HEK293 (cell line): Measurements from ENCODE around the gene PODXL2.

ENCODE experiments used
- CTCF ChIA-PET: fragments of 350-600 bp; formaldehyde crosslinking; extraction: SDS; loops from one replicate; lab custom pipeline; 2021; ENCODE audit warnings: antibody characterized with exemption; lab: Yijun Ruan, JAX
- POLR2A ChIA-PET: fragments of 300-600 bp; formaldehyde crosslinking; extraction: SDS; loops from one replicate; lab custom pipeline; 2020; ENCODE audit warnings: antibody characterized with exemption, inconsistent platforms; lab: Yijun Ruan, JAX
- H3K27ac ChIP-seq: fragments of 200-500 bp; sonication (Bioruptor generic); 2 replicates; pipeline ENCODE4 v1.5.1; 2014; ENCODE audit warnings: low read depth, low read length, control low read depth, inconsistent platforms; ENCODE audit errors: extremely low read depth
- H3K36me3 ChIP-seq, 2 experiments: fragments of 200-500 bp in 1 of 2; sonication (Bioruptor generic) in 1 of 2; 1 replicate in 1 of 2; 2 replicates in 1 of 2; pipeline ENCODE4 v1.5.1; 2014 to 2017; ENCODE audit warnings: inconsistent platforms in 2 of 2, low read length in 2 of 2; ENCODE audit not compliant: control insufficient read depth in 2 of 2, insufficient read depth in 1 of 2
- H3K4me1 ChIP-seq: fragments of 200-500 bp; sonication (Bioruptor generic); 2 replicates; pipeline ENCODE4 v1.5.1; 2014; ENCODE audit warnings: mild to moderate bottlenecking, low read length, inconsistent platforms; ENCODE audit not compliant: control insufficient read depth, insufficient read depth
- H3K4me3 ChIP-seq: 2 replicates; pipeline ENCODE4 v1.5.1; 2011; ENCODE audit warnings: low read depth, mild to moderate bottlenecking, control low read depth, low read length, moderate library complexity
- H3K9me3 ChIP-seq: fragments of 200-500 bp; sonication (Bioruptor generic); 2 replicates; pipeline ENCODE4 v1.5.1; 2014; ENCODE audit warnings: low read depth, low read length, inconsistent platforms; ENCODE audit not compliant: control insufficient read depth, insufficient read depth
- GLIS1 ChIP-seq: fragments of 450-650 bp; formaldehyde crosslinking; IDR thresholded peaks from 2 replicates; pipeline ENCODE4 v1.5.1; 2016; ENCODE audit warnings: missing biosample characterization, missing genetic modification characterization
- HOXD13 ChIP-seq: sonication (generic); formaldehyde crosslinking; IDR thresholded peaks from 2 replicates; pipeline ENCODE4 v1.8.0; 2022; ENCODE audit warnings: missing genetic modification reagents, borderline replicate concordance
- KLF10 ChIP-seq: fragments of 450-650 bp; IDR thresholded peaks from 2 replicates; pipeline ENCODE4 v1.5.1; 2018; ENCODE audit warnings: missing biosample characterization, mild to moderate bottlenecking, missing genetic modification characterization
- KLF16 ChIP-seq: fragments of 450-650 bp; formaldehyde crosslinking; IDR thresholded peaks from 2 replicates; pipeline ENCODE4 v1.5.1; 2017; ENCODE audit warnings: missing biosample characterization, missing genetic modification characterization
- SCRT1 ChIP-seq: fragments of 450-650 bp; formaldehyde crosslinking; IDR thresholded peaks from 2 replicates; pipeline ENCODE4 v1.5.1; 2016; ENCODE audit warnings: missing biosample characterization, missing genetic modification characterization, borderline replicate concordance
- SCRT2 ChIP-seq: fragments of 450-650 bp; formaldehyde crosslinking; IDR thresholded peaks from 2 replicates; pipeline ENCODE4 v1.5.1; 2016; ENCODE audit warnings: missing biosample characterization, missing genetic modification characterization
- WT1 ChIP-seq: fragments of 450-650 bp; formaldehyde crosslinking; IDR thresholded peaks from 2 replicates; pipeline ENCODE4 v1.5.1; 2016; ENCODE audit warnings: missing biosample characterization, missing genetic modification characterization
- ZBTB10 ChIP-seq: fragments of 450-650 bp; formaldehyde crosslinking; IDR thresholded peaks from 2 replicates; pipeline ENCODE4 v1.5.1; 2016; ENCODE audit warnings: missing biosample characterization, missing genetic modification characterization
- ZBTB6 ChIP-seq: fragments of 450-650 bp; formaldehyde crosslinking; IDR thresholded peaks from 2 replicates; pipeline ENCODE4 v1.5.1; 2017; ENCODE audit warnings: missing biosample characterization, missing genetic modification characterization
- ZEB2 ChIP-seq: fragments of 450-650 bp; formaldehyde crosslinking; IDR thresholded peaks from 2 replicates; pipeline ENCODE4 v1.5.1; 2016; ENCODE audit warnings: missing biosample characterization, missing genetic modification characterization
- ZNF23 ChIP-seq: fragments of 450-650 bp; formaldehyde crosslinking; IDR thresholded peaks from 2 replicates; pipeline ENCODE4 v1.5.1; 2016; ENCODE audit warnings: missing biosample characterization, missing genetic modification characterization, borderline replicate concordance
- ZNF335 ChIP-seq: fragments of 450-650 bp; formaldehyde crosslinking; conservative IDR thresholded peaks from 2 replicates; pipeline ENCODE4 v1.5.1; 2016; ENCODE audit warnings: missing biosample characterization, missing genetic modification characterization
- ZNF433 ChIP-seq: fragments of 450-650 bp; formaldehyde crosslinking; IDR thresholded peaks from 2 replicates; pipeline ENCODE4 v1.5.1; 2016; ENCODE audit warnings: missing biosample characterization, missing genetic modification characterization, low read depth
- ZNF585B ChIP-seq: fragments of 450-650 bp; formaldehyde crosslinking; IDR thresholded peaks from 2 replicates; pipeline ENCODE4 v1.5.1; 2016; ENCODE audit warnings: missing biosample characterization, missing genetic modification characterization
- ZNF600 ChIP-seq: fragments of 450-650 bp; formaldehyde crosslinking; IDR thresholded peaks from 2 replicates; pipeline ENCODE4 v1.5.1; 2016; ENCODE audit warnings: missing biosample characterization, missing genetic modification characterization
- ZNF623 ChIP-seq: fragments of 450-650 bp; formaldehyde crosslinking; IDR thresholded peaks from 2 replicates; pipeline ENCODE4 v1.5.1; 2016; ENCODE audit warnings: missing biosample characterization, missing genetic modification characterization
- TF ChIP-seq, protein P1 (sequence below): IDR thresholded peaks from 2 replicates; pipeline ENCODE4 v1.6.1; 2011; ENCODE audit warnings: mild to moderate bottlenecking, low read depth, low read length, borderline replicate concordance
- TF ChIP-seq, protein P2 (sequence below): fragments of 450-650 bp; formaldehyde crosslinking; optimal IDR thresholded peaks from 2 replicates; pipeline ENCODE3; 2016; ENCODE audit warnings: missing biosample characterization, mild to moderate bottlenecking, missing genetic modification characterization

Gene PODXL2

DNA sequence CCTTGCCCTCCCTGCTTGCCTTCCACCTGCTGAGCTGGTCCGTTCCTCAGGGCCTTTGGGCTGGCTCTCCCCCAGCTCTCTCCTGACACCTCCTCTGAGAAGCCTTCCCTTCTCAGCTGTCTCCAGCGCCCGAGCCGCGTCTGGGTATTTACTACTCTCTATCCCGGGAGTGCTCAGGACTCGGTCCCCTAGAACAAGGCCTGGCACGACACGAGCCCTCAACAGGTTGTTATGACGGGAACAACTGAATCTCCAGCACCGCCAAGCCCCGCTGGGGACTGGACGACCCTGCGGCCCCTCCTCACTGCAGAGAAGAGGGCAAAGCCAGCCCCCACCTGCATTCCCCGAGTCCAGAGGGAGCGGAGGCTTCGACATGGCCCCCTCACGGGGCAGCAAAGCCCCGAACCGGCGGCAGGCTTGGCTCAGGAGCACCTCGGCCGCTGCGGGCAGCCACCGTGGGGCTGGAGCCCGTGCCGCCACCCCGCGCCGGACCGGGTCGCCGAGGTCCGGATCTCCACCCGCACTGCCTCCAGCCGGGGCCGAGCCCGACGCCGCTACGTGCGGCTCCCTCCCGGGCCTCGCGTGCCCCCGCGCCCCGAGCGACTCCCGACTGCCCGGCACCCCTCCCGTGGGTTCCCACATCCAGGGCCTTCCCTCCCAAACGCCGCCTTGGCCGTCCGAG lies 39.2 kb upstream of the PODXL2 start:
- peak overlapping the region; percentile 88 for H3K27ac ChIP-seq

DNA sequence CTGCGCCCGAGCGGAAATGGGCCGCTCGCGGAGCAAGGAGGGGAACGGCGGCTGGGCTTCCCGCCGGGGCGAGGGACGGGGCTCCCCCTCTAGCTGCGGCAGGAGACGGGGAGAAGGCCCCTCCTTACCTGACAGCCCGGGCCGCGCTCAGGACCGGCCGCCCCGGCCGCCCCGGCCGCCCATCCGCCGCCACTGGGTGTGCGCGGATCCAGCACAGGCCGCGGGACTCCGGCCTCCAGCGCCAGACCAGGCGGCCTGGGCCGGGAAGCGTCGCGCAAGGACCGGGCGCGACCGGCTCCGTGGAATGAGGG lies 38.7 kb upstream of the PODXL2 start:
- peaks cover 0 to 8% of the 10 kb centered on the region in 2 experiments; a peak in 1 of 3 replicates for H3K36me3 ChIP-seq
- POLR2A ChIA-PET: interaction anchor here (0.9 to 1.2 kb wide), 5 partner anchors 9 to 201 kb away, joined by 3 to 5 read pairs (median 4); no protein-coding TSS in a partner anchor
- no peaks in the 10 kb centered on the region for H3K9me3 ChIP-seq
- TF ChIP-seq KLF10: no peak
- peak; percentile 69 for TF ChIP-seq ZNF335
- TF ChIP-seq ZNF600 (tag by site-specific recombination): 0 out of 2 replicates have a peak, but pooled peaks have one; percentile 1
- 0 out of 2 replicates have a peak, but pooled peaks have one; percentile 29 for TF ChIP-seq ZBTB6
- TF ChIP-seq, all 188 proteins: peak for 3
- H3K4me1 ChIP-seq: 0 out of 2 replicates have a peak, but pooled peaks cover 5% of the 10 kb centered on the region
- peak overlapping the region; percentile 88 for H3K27ac ChIP-seq
- CTCF ChIA-PET: interaction anchor here (1.1 to 2.1 kb wide), 2 partner anchors 15 to 46 kb away, joined by 3 to 5 read pairs; no protein-coding TSS in a partner anchor
- peak overlapping the region; percentile 82 for H3K4me3 ChIP-seq

More for the DNA sequence above, 39.2 kb upstream of the PODXL2 start:
- ChIA-PET POLR2A (interaction anchor here (1.0 to 1.5 kb wide), 3 partner anchors 8 to 19 kb away, joined by 3 to 8 read pairs (median 4); partner anchors contain the start of gene MCM2), CTCF (interaction anchor here (0.6 to 2.1 kb wide), 4 partner anchors 14 to 242 kb away, joined by 3 to 5 read pairs (median 4); no protein-coding TSS in a partner anchor)
- H3K36me3 ChIP-seq: peaks cover 0 to 13% of the 10 kb centered on the region in 2 experiments; a peak in 1 of 3 replicates
- TF ChIP-seq ZNF623 (tag by site-specific recombination) (peak; percentile 83), WT1 (tag by site-specific recombination) (no peak), ZNF585B (tag by site-specific recombination) (no peak), ZEB2 (tag by site-specific recombination) (no peak), SCRT2 (tag by site-specific recombination) (peak; percentile 96), GLIS1 (tag by site-specific recombination) (0 out of 2 replicates have a peak, but pooled peaks have one; percentile 6), ZNF433 (no peak), ZNF23 (no peak), KLF16 (tag by site-specific recombination) (no peak), ZBTB10 (tag by site-specific recombination) (no peak), ZBTB6 (0 out of 2 replicates have a peak, but pooled peaks have one; percentile 30), HOXD13 (CRISPR knock-in tag) (no peak), SCRT1 (peak; percentile 69; the same call in 1 of the 2 replicates)
- TF ChIP-seq, protein P1, sequence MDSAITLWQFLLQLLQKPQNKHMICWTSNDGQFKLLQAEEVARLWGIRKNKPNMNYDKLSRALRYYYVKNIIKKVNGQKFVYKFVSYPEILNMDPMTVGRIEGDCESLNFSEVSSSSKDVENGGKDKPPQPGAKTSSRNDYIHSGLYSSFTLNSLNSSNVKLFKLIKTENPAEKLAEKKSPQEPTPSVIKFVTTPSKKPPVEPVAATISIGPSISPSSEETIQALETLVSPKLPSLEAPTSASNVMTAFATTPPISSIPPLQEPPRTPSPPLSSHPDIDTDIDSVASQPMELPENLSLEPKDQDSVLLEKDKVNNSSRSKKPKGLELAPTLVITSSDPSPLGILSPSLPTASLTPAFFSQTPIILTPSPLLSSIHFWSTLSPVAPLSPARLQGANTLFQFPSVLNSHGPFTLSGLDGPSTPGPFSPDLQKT: no peak
- TF ChIP-seq, protein P2, sequence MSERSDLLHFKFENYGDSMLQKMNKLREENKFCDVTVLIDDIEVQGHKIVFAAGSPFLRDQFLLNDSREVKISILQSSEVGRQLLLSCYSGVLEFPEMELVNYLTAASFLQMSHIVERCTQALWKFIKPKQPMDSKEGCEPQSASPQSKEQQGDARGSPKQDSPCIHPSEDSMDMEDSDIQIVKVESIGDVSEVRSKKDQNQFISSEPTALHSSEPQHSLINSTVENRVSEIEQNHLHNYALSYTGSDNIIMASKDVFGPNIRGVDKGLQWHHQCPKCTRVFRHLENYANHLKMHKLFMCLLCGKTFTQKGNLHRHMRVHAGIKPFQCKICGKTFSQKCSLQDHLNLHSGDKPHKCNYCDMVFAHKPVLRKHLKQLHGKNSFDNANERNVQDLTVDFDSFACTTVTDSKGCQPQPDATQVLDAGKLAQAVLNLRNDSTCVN (tag by site-specific recombination): peak; percentile 61
- H3K9me3 ChIP-seq: no peaks in the 10 kb centered on the region
- 0 out of 2 replicates have a peak, but pooled peaks cover 5% of the 10 kb centered on the region for H3K4me1 ChIP-seq
- H3K4me3 ChIP-seq: peak overlapping the region; percentile 82
